Suprapubic skin (tissue), 4 donors: ENCODE data around the gene CAPN11. TPM values are rescaled to one million over a fixed set of nuclear protein-coding genes. Genes with fewer than 3 reads are reported as not detected.

Experiments used
- DNase-seq, 2 donors: peaks; one replicate each; pipeline ENCODE4 v3.0.0-alpha.2; 2019; ENCODE audit warnings: low spot score in 2 of 2
- H3K27ac ChIP-seq: fragments of 200-600 bp; sonication (generic); one replicate; pipeline ENCODE4 v1.5.1; 2019
- H3K27me3 ChIP-seq: fragments of 200-600 bp; sonication (generic); one replicate; pipeline ENCODE4 v1.5.1; 2019
- H3K36me3 ChIP-seq: fragments of 200-600 bp; sonication (generic); one replicate; pipeline ENCODE4 v1.5.1; 2019
- H3K4me1 ChIP-seq: fragments of 200-600 bp; sonication (generic); one replicate; pipeline ENCODE4 v1.5.1; 2019
- H3K4me3 ChIP-seq: fragments of 200-600 bp; sonication (generic); one replicate; pipeline ENCODE4 v1.5.1; 2019; ENCODE audit warnings: mild to moderate bottlenecking
- H3K9me3 ChIP-seq: fragments of 200-600 bp; sonication (generic); one replicate; pipeline ENCODE4 v1.5.1; 2019
- CTCF ChIP-seq, 2 donors: fragments of 200-600 bp in 1 of 2; fragments of 450-650 bp in 1 of 2; sonication (generic) in 1 of 2; IDR thresholded peaks; one replicate each; pipeline ENCODE4 v1.5.1; 2016 to 2019; ENCODE audit warnings: antibody characterized with exemption in 2 of 2, mild to moderate bottlenecking in 1 of 2, moderate library complexity in 1 of 2
- EP300 ChIP-seq: sonication (generic); formaldehyde crosslinking; IDR thresholded peaks from one replicate; pipeline ENCODE4 v1.6.1; 2017; ENCODE audit warnings: antibody characterized with exemption
- POLR2A ChIP-seq, 2 donors: fragments of 450-650 bp; IDR thresholded peaks; one replicate each; pipeline ENCODE4 v1.6.1; 2017; ENCODE audit warnings: antibody characterized with exemption in 2 of 2, mild to moderate bottlenecking in 2 of 2, moderate library complexity in 2 of 2
- POLR2AphosphoS5 ChIP-seq, 3 donors: sonication (generic); formaldehyde crosslinking; IDR thresholded peaks; one replicate each; pipeline ENCODE4 v1.6.1; 2017; ENCODE audit warnings: antibody characterized with exemption in 3 of 3
- WGBS: methylation state at CpG from one replicate; pipeline ENCODE4 v1.1.5; 2018; 5-methylcytosine and 5-hydroxymethylcytosine counted together
- total RNA-seq, 4 donors: library from RNA; depleted of rRNA; stranded (reverse); fragments of >200 nt; gene quantifications; one replicate each; pipeline ENCODE4 v1.1.0, GENCODE V29; 2016

The CAPN11 gene
- total RNA-seq, 4 donors from 2014 or later: 0.45 to 2.5 (median 1.2) TPM

GRCh38 chr6:44161997-44162338 lies 3.3 kb downstream of the CAPN11 start:
- Histone ChIP-seq H3K27me3 (no peaks in the 10 kb centered on the region), H3K4me1 (no peaks in the 10 kb centered on the region), H3K27ac (no peak overlapping the region), H3K9me3 (no peaks in the 10 kb centered on the region), H3K4me3 (no peak overlapping the region), H3K36me3 (no peaks in the 10 kb centered on the region)
- WGBS: 75% methylated on average over 8 of the region's 8 CpGs
- no peak for DNase-seq
- no peak for TF ChIP-seq POLR2AphosphoS5 (IDR thresholded peaks at IDR 0.05)
- TF ChIP-seq POLR2A (IDR thresholded peaks at IDR 0.05): no peak
- no peak for TF ChIP-seq CTCF (IDR thresholded peaks at IDR 0.05)
- TF ChIP-seq EP300: no peak

- DNase-seq: no peak
- Histone ChIP-seq H3K9me3 (no peaks in the 10 kb centered on the region), H3K27ac (no peak overlapping the region), H3K4me3 (no peak overlapping the region), H3K27me3 (no peaks in the 10 kb centered on the region), H3K4me1 (no peaks in the 10 kb centered on the region), H3K36me3 (no peaks in the 10 kb centered on the region)
- 88% methylated on average over 8 of the region's 8 CpGs for WGBS
- TF ChIP-seq EP300 (no peak), CTCF (IDR thresholded peaks at IDR 0.05) (no peak), POLR2A (IDR thresholded peaks at IDR 0.05) (no peak), POLR2AphosphoS5 (IDR thresholded peaks at IDR 0.05) (no peak)
Observed at GRCh38 chr6:44162876-44163625, 4.4 kb downstream of the CAPN11 start.

- no peak overlapping the region for H3K4me3 ChIP-seq
- no peak for DNase-seq
- H3K4me1 ChIP-seq: peaks cover 12% of the 10 kb centered on the region
- no peaks in the 10 kb centered on the region for H3K36me3 ChIP-seq
- TF ChIP-seq CTCF (IDR thresholded peaks at IDR 0.05): no peak
- no peak for TF ChIP-seq EP300
- TF ChIP-seq POLR2A (IDR thresholded peaks at IDR 0.05): no peak
- TF ChIP-seq POLR2AphosphoS5 (IDR thresholded peaks at IDR 0.05): no peak
- no peak overlapping the region for H3K27ac ChIP-seq
- H3K9me3 ChIP-seq: no peaks in the 10 kb centered on the region
- 80% methylated on average over 7 of the region's 7 CpGs for WGBS
- H3K27me3 ChIP-seq: no peaks in the 10 kb centered on the region
Observed at GRCh38 chr6:44166116-44166515, 7.5 kb downstream of the CAPN11 start.

DNA sequence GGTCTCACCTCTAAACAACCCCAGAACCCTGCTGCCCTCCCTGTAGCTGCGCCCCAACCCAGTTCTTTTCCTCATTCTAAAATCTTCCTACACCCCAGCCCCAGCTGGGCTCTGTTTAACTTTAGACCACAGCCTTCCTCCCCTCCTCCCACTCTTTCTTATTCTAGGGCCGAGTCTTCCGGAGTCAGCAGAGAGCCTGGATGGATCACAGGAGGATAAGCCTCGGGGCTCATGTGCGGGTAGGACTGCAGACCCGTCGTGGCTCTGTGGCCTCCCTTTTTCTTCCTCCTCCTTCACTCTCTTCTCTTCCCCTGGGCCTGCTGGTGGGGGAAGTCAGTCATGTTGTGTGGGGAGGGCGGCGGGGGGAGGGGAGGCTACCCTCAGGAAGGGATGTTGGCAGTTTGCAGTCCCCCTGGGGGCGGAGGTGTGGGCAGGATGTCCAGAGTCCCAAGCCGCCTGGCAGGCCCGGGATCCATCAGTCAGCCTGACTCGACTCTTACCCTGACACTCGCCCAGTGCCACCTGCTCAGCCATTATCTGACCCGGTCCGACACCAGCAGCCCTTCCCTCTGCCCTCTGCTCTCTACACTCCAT lies 8.1 kb downstream of the CAPN11 start:
- WGBS: 55% methylated on average over 16 of the region's 16 CpGs
- Histone ChIP-seq H3K27me3 (no peaks in the 10 kb centered on the region), H3K27ac (no peak overlapping the region), H3K4me1 (peaks cover 12% of the 10 kb centered on the region), H3K9me3 (no peaks in the 10 kb centered on the region), H3K36me3 (no peaks in the 10 kb centered on the region), H3K4me3 (no peak overlapping the region)
- TF ChIP-seq CTCF (IDR thresholded peaks at IDR 0.05) (no peak), POLR2AphosphoS5 (IDR thresholded peaks at IDR 0.05) (no peak), EP300 (no peak), POLR2A (IDR thresholded peaks at IDR 0.05) (no peak)
- DNase-seq: no peak

DNA sequence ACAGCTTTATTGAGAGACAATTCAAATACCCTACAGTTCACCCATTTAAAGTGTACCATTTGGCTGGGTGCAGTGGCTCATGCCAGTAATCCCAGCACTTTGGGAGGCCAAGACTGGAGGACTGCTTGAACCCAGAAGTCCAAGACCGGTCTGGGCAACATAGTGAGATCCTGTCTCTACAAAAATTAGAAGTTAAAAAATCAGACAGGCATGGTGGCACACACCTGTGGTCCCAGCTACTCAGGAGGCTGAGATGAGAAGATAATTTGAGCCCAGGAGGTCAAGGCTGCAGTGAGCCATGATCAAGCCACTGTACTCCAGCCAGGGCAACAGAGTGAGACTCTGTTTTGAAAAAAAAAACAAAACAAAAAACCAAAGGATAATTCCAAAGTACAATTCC lies 8.9 kb downstream of the CAPN11 start:
- Histone ChIP-seq H3K27ac (no peak overlapping the region), H3K4me1 (peaks cover 13% of the 10 kb centered on the region), H3K9me3 (no peaks in the 10 kb centered on the region), H3K4me3 (no peak overlapping the region), H3K36me3 (no peaks in the 10 kb centered on the region), H3K27me3 (no peaks in the 10 kb centered on the region)
- no peak for DNase-seq
- 84% methylated on average over 1 of the region's 1 CpG for WGBS
- TF ChIP-seq CTCF (IDR thresholded peaks at IDR 0.05) (no peak), EP300 (no peak), POLR2A (IDR thresholded peaks at IDR 0.05) (no peak), POLR2AphosphoS5 (IDR thresholded peaks at IDR 0.05) (no peak)
